Diencephalon (tissue), 1 donor: ENCODE data around the gene CHCHD3. TPM values are rescaled to one million over a fixed set of nuclear protein-coding genes. Genes with fewer than 3 reads are reported as not detected.

Experiments used
- small RNA-seq: library from RNA; depleted of rRNA; stranded (forward); fragments of <200 nt; gene quantifications from one replicate; pipeline ENCODE3, GENCODE V24; 2014
- total RNA-seq: library from RNA; depleted of rRNA; stranded (reverse); fragments of >200 nt; gene quantifications from one replicate; pipeline ENCODE4 v1.2.3, GENCODE V29; 2014

The CHCHD3 gene
- total RNA-seq: 66.0 TPM

DNA sequence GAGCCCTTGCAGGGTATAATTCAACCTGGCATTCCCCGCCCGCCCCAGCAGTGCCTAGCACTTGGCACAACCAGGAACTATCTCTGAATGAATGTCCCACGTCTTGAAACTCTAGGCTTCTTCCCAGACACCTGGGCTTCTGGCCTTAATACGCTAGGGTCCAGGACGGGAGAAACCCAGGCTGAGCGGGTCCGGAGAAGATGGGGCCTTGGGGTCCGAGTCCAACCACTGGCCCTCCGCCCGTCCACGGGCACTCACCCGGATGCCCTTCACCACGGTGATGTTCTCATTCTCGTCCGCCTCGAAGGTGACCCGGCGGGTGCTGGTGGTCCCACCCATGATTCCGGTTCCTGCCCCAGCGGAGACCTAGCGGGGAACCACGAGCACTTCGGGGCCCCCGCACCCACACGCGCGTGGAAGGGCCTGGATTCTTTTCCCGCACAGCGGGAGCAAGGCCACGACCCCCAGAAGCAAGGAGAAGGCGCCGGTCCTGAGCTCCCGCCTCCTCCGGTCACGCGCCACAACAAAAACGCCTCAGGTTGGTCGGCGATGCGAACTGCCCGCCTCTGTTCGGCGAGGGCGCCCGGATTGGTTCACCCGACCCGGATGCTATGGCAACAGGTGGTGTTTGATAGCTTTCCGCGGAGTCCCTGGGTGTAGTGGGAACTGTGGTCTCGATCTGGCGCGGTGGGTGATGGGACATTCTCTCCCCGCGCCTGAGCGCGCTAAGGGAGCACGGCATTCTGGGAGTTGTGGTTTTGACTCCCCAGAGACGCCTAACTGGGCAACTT lies at the start of gene CHCHD3:
TSS of gene CHCHD3 (minus strand) at position 492 of the 791 bp plus-strand sequence. CDS start at position 339, 153 bp downstream.

Small RNA genes within 50 kb of the gene (small RNA-seq; reads per million reads assigned to genes)
- gene RF00218: 0.28 reads per million, percentile 16 among the genes with 10 or more reads in this experiment
- gene RNU6-92P: not detected

Other genes with a start within 250 kb of the CHCHD3 start
- gene EXOC4, start 171.0 kb upstream of the CHCHD3 start, total RNA-seq: 128 TPM